ENCODE data around the gene DNMT3B.

GRCh38 chr20:32828029-32828680, 66.0 kb downstream of the DNMT3B start:
- TF ChIP-seq CTCF (IDR thresholded peaks at IDR 0.05): no peak
- TF ChIP-seq POLR2A (IDR thresholded peaks at IDR 0.05): no peak

Measured in adrenal gland (tissue), 5 donors.